ENCODE data around the gene PDE10A. TPM values are rescaled to one million over a fixed set of nuclear protein-coding genes. Genes with fewer than 3 reads are reported as not detected.

The PDE10A gene
- total and polyA plus RNA-seq, 2 of the 8 experiments (the other 6 are each of a cell fraction or from before 2014, with no cell fraction given): 1.1 to 2.4 TPM

GRCh38 chr6:165481921-165482320, 181.1 kb downstream of the PDE10A start:
- H2AK5ac ChIP-seq (ENCODE audit: low read depth, low read length): no peak overlapping the region
- H3K4me2 ChIP-seq (ENCODE audit: insufficient read depth in 1 of 2, low read depth in 2 of 2, low read length in 2 of 2): no peak overlapping the region
- H3K9ac ChIP-seq (replicated peaks in 1 of 4; ENCODE audit: extremely low read depth in 1 of 4, low read depth in 3 of 4, low read length in 3 of 4): no peak overlapping the region
- FAIRE-seq: no peak
- ChIA-PET POLR2A (ENCODE audit: partially characterized antibody) (no interaction called here), CTCF (ENCODE audit: partially characterized antibody) (no interaction called here)
- no peak overlapping the region for H4K8ac ChIP-seq (ENCODE audit: extremely low read depth, insufficient read depth, low read length)
- H3K4ac ChIP-seq (replicated peaks; ENCODE audit: insufficient read length, low read depth, low read length): no peak overlapping the region
- no peak overlapping the region for H2BK12ac ChIP-seq (ENCODE audit: low read depth, low read length)
- no peak overlapping the region for H3K14ac ChIP-seq (ENCODE audit: insufficient read length)
- no peaks in the 10 kb centered on the region for H3K9me3 ChIP-seq (ENCODE audit: insufficient read depth in 2 of 2, low read depth in 1 of 2, low read length in 1 of 2)
- peaks cover 0 to 9% (median 2%) of the 10 kb centered on the region in 4 experiments; a peak in 2 of 7 replicates for H3K4me1 ChIP-seq (replicated peaks in 1 of 4; ENCODE audit: control insufficient read depth in 3 of 4, insufficient read depth in 4 of 4, low read length in 3 of 4)
- no peak overlapping the region for H3K27ac ChIP-seq (ENCODE audit: low read depth, low read length)
- WGBS, 2 experiments (ENCODE audit: extremely low coverage in 1 of 2, insufficient coverage in 1 of 2, insufficient read length in 1 of 2, insufficient replicate concordance in 2 of 2, low coverage in 1 of 2, low lambda C conversion rate in 2 of 2, missing lambda C conversion rate in 1 of 2): 91% methylated on average over 4 of the region's 4 CpGs; no CpG with 5 or more reads in 1 of the 2 experiments
- no peak for TF ChIP-seq CTBP2 (IDR thresholded peaks at IDR 0.05; ENCODE audit: borderline replicate concordance, insufficient read depth, insufficient read length, low read length)
- TF ChIP-seq SP1 (IDR thresholded peaks at IDR 0.05; ENCODE audit: low read depth, low read length): no peak
- TF ChIP-seq JUN (IDR thresholded peaks at IDR 0.05; ENCODE audit: low read depth, low read length): no peak
- no peak for TF ChIP-seq SUZ12 (IDR thresholded peaks at IDR 0.05; ENCODE audit: low read length)
- no peak for TF ChIP-seq KDM4A (IDR thresholded peaks at IDR 0.05; ENCODE audit: low read depth, low read length, severe bottlenecking)
- H2AFZ ChIP-seq (ENCODE audit: low read length): no peak overlapping the region
- H3K79me1 ChIP-seq (ENCODE audit: low read depth, low read length): no peaks in the 10 kb centered on the region
- DNase-seq (ENCODE audit: low read depth in 1 of 2, low spot score in 2 of 2): no peak
- H3K23ac ChIP-seq (ENCODE audit: insufficient read length): no peak overlapping the region
- no peak overlapping the region for H3K18ac ChIP-seq (ENCODE audit: extremely low read depth, low read length)
- no peaks in the 10 kb centered on the region for H3K36me3 ChIP-seq (ENCODE audit: control insufficient read depth in 2 of 4, insufficient read depth in 4 of 4, low read length in 3 of 4)
- no peak overlapping the region for H3K56ac ChIP-seq (replicated peaks; ENCODE audit: insufficient read length, low read depth, low read length)
- no peak overlapping the region for H2BK20ac ChIP-seq (ENCODE audit: low read length)
- H3K79me2 ChIP-seq (ENCODE audit: control insufficient read depth in 1 of 2, insufficient read depth in 2 of 2, low read length in 2 of 2): no peaks in the 10 kb centered on the region
- H4K20me1 ChIP-seq (replicated peaks in 1 of 2; ENCODE audit: control insufficient read depth in 1 of 2, insufficient read depth in 2 of 2, low read length in 2 of 2): no peaks in the 10 kb centered on the region
- H3K27me3 ChIP-seq (replicated peaks in 1 of 4; ENCODE audit: control insufficient read depth in 3 of 4, extremely low read depth in 1 of 4, insufficient read depth in 3 of 4, low read length in 3 of 4): no peaks in the 10 kb centered on the region
- no peak overlapping the region for H2BK120ac ChIP-seq (replicated peaks; ENCODE audit: low read depth, low read length)
- no peak overlapping the region for H3K4me3 ChIP-seq (ENCODE audit: extremely low read depth in 1 of 4, insufficient read depth in 2 of 4, low read depth in 3 of 4, low read length in 4 of 4)
- H4K91ac ChIP-seq (replicated peaks; ENCODE audit: insufficient read length, low read length): no peak overlapping the region
- H2BK5ac ChIP-seq (ENCODE audit: low read depth, low read length): no peak overlapping the region
- H4K5ac ChIP-seq (ENCODE audit: insufficient read length, low read depth, low read length): no peak overlapping the region
- no peaks in the 10 kb centered on the region; the same call in 1 of the 2 replicates for H3K23me2 ChIP-seq (ENCODE audit: low read depth, low read length)
- no peak overlapping the region for H2BK15ac ChIP-seq (ENCODE audit: low read length)
